Retina (tissue), 1 donor: Measurements from ENCODE around the gene DNAH17.
A peak's percentile ranks its signal among the peaks of the same experiment; 100 is the strongest.

Experiments used
- DNase-seq: peaks from one replicate; pipeline ENCODE4 v3.0.0-alpha.2; 2016

The DNAH17 gene

GRCh38 chr17:78427140-78427539 lies 150.1 kb downstream of the DNAH17 start:
- no peak for DNase-seq

DNA sequence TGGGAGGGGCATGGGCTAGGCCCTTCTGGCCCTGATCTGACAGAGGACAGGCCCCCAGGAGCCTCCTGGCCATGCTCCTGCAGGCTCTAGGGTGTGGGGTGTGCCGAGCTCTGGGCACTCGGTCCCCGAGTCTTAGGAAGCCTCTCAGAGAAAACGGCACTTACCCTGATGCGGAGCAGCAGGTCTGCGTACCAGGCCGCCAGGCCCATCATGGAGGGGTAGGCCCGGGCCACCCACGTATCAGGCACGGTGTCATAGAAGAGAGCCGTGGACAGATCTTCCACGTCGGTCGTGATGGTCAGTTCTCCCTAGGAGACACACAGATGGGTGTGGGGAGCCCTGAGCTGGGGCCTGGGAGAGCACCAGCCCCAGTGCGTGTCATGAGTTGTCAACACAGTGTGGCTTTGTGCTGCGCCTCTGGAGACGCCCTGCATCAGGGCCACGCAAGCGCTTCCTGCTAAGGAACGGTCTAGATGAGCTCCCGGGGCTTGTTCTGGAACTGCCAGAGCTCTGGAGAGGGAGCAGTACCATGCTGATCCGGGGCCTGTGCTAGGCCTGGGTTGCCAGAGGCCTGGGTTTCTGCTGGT lies 150.8 kb downstream of the DNAH17 start:
- DNase-seq, result no peak

- DNase-seq, result no peak
Measured at GRCh38 chr17:78425429-78425828, 151.8 kb downstream of the DNAH17 start.

DNA sequence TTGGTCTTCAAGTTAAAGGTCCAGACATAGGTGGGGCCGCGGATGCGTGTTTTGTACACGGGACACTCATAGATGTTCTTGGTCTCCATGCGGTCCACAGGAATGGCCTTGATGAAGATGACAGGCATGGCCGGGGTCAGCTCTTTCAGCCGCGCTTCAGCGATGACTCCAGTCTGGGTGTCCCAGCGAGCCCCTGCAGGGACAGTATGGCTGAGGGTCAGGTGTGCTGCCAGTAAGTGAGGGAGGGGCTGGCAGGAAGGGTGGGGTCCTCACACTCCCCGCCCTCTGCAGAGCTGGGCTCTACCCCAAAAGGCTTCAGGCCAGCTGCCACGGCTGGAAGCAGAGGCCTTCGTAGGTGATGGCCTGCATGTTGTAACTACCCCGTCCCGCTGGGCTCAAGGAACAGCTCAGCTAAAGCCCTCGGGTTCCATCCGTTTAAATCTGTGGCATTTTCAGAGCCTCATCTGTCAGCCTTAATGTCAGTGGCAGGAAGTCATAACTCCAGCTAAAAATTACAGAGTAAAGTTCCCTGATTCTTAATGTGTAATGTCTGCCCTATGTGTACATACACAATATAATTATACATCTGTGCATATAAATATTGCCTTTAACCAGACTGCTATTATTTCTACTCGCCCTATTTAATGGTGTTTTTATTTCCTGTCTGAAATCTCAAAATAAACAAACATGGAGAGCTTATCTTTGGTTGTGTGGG lies 153.1 kb downstream of the DNAH17 start:
- DNase-seq, result no peak

DNA sequence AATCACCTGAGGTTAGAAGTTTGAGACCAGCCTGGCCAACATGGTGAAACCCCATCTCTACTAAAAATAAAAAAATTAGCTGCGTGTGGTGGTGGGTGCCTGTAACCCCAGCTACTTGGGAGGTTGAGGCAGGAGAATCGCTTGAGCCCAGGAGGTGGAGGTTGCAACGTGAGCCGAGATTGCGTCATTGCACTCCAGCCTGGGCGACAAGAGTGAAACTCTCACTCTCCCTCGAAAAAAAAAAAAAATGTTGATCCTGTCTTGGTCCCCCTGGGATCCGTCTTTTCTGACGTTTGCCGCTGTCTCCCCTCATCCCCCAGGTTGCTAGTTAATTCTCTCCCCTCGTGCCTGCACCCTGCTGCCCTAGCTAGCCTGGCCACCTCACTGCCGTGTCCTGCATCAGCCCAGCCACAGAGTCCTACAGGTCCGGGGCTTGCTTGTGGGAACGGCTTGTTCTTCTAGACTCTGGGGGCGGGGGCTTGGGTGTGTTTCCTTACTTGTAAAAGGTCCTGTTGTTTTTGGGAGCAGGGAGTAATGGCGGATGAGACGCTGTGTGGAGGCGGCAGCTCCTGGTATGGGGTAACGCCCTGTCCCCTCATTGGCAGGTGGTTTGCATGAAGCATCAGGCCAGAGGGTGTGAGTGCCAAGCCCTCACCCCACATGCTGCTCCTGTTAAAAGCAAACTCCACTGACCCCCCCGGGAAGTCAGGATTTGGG lies 154.2 kb downstream of the DNAH17 start:
- DNase-seq, result no peak

DNA sequence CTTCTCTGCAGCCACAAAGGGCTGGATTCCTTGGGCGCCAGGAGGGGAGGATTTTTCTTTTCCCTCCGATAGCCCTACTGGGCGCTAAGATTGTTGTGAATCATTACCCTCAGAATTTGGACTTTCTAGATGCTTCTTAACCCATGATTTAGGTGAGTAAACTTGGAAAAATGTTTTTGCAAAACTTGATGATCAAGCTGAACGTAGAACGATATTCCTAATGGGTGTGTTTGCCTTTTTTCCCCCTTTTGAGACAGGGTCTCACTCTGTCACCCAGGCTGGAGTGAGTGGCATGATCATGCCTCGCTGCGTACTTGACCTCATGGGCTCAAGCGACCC lies 155.0 kb downstream of the DNAH17 start:
- no peak for DNase-seq

GRCh38 chr17:78421534-78422266 lies 155.5 kb downstream of the DNAH17 start:
- DNase-seq, result peak; percentile 83

- no peak for DNase-seq
Measured at GRCh38 chr17:78421084-78421533, 156.1 kb downstream of the DNAH17 start.

DNA sequence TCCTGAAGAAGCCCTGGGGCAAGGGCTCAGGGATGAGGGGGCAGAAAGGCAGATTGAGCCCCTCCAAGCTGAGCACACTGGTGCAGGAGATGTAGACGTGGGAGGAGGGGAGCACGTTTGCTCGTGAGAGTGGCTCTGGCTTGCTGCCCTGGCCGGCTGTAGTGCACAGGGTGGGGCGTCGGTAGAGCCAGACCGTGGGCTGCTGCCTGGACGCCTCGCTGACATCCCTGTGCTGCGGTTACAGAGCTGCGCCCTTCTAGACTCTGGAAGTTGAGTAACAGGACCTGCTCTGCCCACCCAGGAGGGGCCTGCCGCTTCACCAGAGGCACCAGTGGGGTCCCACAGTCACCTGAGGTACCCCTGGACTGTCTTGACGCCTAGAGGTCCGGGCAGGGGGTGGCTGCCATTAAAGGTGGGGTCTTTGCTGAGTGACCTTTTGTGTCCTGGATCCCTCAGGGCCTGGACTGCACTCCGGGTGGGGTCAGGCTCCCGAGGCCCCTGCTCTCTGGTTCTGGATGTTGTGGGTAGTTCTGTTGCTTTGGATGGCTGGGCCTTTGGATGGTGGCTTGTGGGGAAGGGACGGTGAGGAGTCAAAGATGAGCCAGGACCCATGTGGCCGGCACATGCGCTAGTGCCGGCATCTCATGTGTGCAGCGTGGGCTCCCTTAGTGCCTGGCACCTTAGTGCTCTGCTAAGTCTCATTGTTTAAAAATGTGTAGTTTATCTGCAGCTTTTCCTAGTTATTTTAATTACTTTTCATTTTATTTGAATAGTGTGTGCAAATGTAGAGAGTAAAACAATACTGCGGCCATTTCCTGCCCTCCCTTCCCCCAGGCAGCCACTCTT lies 157.0 kb downstream of the DNAH17 start:
- DNase-seq, result no peak

- no peak for DNase-seq
Measured at GRCh38 chr17:78418326-78419026, 158.7 kb downstream of the DNAH17 start.

- DNase-seq, result no peak
Measured at GRCh38 chr17:78417531-78417909, 159.7 kb downstream of the DNAH17 start.

DNA sequence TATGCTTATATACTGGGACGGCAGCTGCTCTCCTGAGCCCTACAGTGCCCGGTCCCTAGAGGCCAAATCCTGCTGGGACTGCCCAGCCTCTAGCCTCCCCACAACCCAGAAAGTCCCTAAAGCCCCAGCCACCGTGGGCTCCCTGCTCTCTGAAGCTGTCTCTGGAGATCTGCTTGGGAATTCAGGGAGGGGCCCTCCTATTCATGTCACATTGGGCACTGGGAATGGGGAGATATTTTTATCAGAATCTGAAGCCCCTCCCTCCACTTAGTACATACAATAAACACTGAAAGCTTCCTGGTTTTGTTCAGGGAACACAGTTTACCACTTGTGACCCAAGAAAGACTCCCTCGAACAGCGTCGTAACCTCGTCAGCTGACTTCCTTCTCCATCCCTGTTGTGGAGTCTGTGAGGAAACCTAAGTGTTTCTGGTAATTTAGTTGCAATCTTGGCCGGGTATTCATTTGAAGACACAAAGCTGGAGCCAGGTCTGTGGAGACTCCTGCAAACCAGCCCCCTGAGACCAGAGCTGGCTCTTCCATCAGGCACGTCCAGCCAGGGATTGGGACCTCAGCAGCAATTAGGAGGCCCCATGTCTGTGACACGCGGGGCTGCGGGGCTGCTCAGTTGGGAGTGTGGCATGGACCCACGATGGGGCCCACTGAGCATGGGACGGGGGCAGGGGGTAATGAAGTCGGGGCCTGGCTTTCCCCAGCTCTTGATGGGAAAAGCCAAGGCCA lies 160.2 kb downstream of the DNAH17 start:
- no peak for DNase-seq

DNA sequence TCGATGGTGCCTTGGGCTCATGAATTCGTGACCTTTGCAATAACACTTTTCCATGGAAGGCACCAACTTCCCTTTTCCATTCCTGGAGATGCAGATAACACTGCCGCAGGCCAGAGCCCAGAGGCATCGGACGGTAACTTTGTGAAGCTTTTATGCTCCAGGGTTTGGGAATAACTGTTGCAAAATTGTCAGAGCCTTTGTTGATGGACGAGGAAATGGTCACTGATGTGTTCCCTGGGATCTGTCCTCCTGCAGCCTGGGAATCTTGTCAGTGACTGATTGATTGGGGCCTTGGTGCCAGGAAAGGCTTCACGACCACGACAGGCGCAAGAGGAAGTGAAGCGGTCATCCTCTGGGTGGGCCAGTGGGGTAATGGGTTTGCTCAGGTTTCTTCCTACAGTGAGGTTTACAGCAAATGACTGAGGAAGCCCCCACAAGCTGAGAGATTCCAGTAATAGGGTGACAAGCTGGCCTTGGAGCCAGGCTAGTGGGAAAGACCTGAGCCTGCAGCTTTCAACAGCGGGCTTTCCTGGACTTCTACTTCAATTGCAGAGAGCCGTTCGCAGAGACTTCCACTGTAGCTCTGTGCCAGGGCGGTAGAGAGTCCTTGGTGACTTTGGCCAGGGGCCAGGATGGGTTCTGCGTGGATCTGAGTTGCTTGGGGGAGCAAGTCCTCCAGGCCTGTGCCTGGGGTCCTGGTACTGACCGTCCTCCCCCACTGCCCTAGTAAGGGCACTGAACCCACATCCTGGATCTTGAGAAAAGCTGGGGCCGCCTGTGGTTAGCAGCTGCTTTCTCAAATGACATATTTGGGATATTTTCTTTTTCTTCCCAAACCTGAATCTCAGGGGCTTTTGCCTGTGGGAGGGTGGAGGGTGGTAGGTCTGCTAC lies 161.1 kb downstream of the DNAH17 start:
- DNase-seq, result no peak

GRCh38 chr17:78414178-78415162 lies 162.7 kb downstream of the DNAH17 start:
- DNase-seq, result no peak

DNA sequence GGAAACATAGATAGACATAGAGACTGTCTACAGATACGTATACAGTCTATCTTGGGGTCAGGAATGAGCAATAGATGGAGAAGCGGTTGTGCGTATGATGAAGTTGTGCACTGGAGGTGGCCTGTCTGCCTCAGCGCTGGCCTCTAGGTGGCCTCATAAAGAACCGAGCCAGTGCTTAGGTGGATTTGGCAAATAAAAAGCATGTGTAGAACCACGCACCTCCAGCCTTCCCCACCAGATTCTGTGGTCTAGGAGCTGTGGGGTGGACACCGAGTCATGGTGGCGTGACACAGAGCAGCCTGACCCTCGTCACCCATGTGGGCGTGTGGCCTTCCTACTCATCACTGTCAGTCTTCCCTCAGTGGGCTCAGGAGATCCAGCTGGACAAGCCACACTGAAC lies 164.8 kb downstream of the DNAH17 start:
- DNase-seq, result no peak

- DNase-seq, result no peak
Measured at GRCh38 chr17:78411241-78411857, 165.8 kb downstream of the DNAH17 start.

- DNase-seq, result no peak
Measured at GRCh38 chr17:78409191-78409928, 167.8 kb downstream of the DNAH17 start.
